Kidney (tissue), 14 donors: ENCODE data around the gene TARBP1. TPM values are rescaled to one million over a fixed set of nuclear protein-coding genes. Genes with fewer than 3 reads are reported as not detected.

ENCODE experiments used
- DNase-seq, 5 donors: peaks; one replicate each; pipeline ENCODE4 v3.0.0-alpha.2; 2013 to 2020
- FAIRE-seq: peaks from 2 replicates; lab custom pipeline; 2012; peaks lifted over from hg19 to GRCh38; lab: Jason Lieb, UNC
- H3K27ac ChIP-seq, 2 donors: one replicate each; pipeline ENCODE4 v1.7.0; 2013; ENCODE audit warnings: low read depth in 2 of 2, low read length in 2 of 2, inconsistent platforms in 1 of 2
- H3K27me3 ChIP-seq: one replicate; pipeline ENCODE4 v1.7.1; 2013; ENCODE audit warnings: low read length, inconsistent platforms; ENCODE audit not compliant: control insufficient read depth, insufficient read depth
- H3K36me3 ChIP-seq, 3 donors: one replicate each; pipeline versions ENCODE4 v1.7.0 to v1.7.1; 2013; ENCODE audit warnings: low read length in 3 of 3, control low read depth in 1 of 3, inconsistent platforms in 1 of 3; ENCODE audit not compliant: insufficient read depth in 3 of 3, control insufficient read depth in 2 of 3
- H3K4me1 ChIP-seq, 3 donors: one replicate each; pipeline versions ENCODE4 v1.7.0 to v1.7.1; 2013; ENCODE audit warnings: low read length in 3 of 3, inconsistent platforms in 1 of 3, low read depth in 1 of 3; ENCODE audit not compliant: control insufficient read depth in 2 of 3, insufficient read depth in 2 of 3
- H3K4me3 ChIP-seq, 3 donors: one replicate each; pipeline versions ENCODE4 v1.7.0 to v1.8.1; 2013; ENCODE audit warnings: low read length in 3 of 3, control low read depth in 1 of 3, inconsistent platforms in 1 of 3
- H3K9ac ChIP-seq, 3 donors: one replicate each; pipeline versions ENCODE4 v1.7.0 to v1.7.1; 2013; ENCODE audit warnings: low read length in 3 of 3, control low read depth in 1 of 3, inconsistent platforms in 1 of 3
- H3K9me3 ChIP-seq, 3 donors: one replicate each; pipeline versions ENCODE4 v1.7.0 to v1.7.1; 2013; ENCODE audit warnings: low read length in 3 of 3, control low read depth in 1 of 3, inconsistent platforms in 1 of 3; ENCODE audit not compliant: control insufficient read depth in 2 of 3, insufficient read depth in 1 of 3
- intact Hi-C: fragments of 100-400 bp; cut with DNase I; formaldehyde crosslinking; loops from one replicate; pipeline ENCODE4 v1.11.1; 2022
- polyA plus RNA-seq: library from polyadenylated mRNA; stranded (reverse); fragments of 350-450 nt; fragmentation: Illumina TruSeq; extraction: RNeasy Lipid Tissue Mini Kit (QIAGEN cat#74804); gene quantifications from one replicate; pipeline ENCODE4 v1.2.3, GENCODE V29; 2014; ENCODE audit warnings: low read depth, low replicate concordance; ENCODE audit not compliant: insufficient read depth
- total RNA-seq: library from RNA; stranded (reverse); fragmentation: NEBNext Ultra II Directional; extraction: Animal tissue kit (Norgen Biotek cat#: 25700); gene quantifications from one replicate; pipeline ENCODE4 v1.2.1, GENCODE V29; 2021
- TF ChIP-seq, protein P1 (sequence below): IDR thresholded peaks from 3 replicates; pipeline ENCODE4 v1.5.1; 2012; ENCODE audit warnings: mild to moderate bottlenecking, moderate library complexity, borderline replicate concordance; ENCODE audit not compliant: insufficient read depth; ENCODE audit errors: extremely low read depth
- donor health status: control.
- donor health status: control.
- donor health status: control.
- donor health status: control.
- donor health status: control.
- donor health status: DM: yes; HTN: yes; CAD: no.
- donor health status: Normal renal cell carcinoma (clear cell type).

TARBP1 gene
- total and polyA plus RNA-seq, 2 donors from 2014 or later: 14.3 to 26.2 TPM

DNA sequence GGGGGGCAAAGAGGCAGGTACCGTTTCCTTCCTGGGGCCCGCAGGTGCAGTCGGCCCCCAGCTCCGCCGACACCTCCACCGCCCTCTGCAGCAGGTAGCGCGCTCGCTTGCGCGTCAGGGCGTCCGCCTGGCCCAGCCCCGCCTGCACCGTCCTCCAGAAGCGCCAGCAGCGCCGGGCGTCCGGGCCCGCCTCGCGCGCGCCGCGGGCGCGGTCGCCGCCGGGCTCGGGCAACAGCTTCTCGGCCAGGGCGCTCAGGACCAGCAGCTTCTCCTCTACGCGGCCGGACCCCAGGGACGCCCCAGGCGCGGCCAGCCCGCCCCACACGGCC, 863 bp downstream of the TARBP1 start:
- Histone ChIP-seq H3K36me3 (no peaks in the 10 kb centered on the region), H3K9me3 (no peaks in the 10 kb centered on the region), H3K4me1 (peaks cover 0 to 9% (median 3%) of the 10 kb centered on the region in 3 donors), H3K27ac (peak overlapping the region; percentile 49 to 81), H3K27me3 (no peaks in the 10 kb centered on the region), H3K4me3 (peak overlapping the region; percentile 72 to 86 (median 84)), H3K9ac (peak overlapping the region; percentile 15 to 88 (median 76))
- FAIRE-seq: no peak
- TF ChIP-seq, protein P1, sequence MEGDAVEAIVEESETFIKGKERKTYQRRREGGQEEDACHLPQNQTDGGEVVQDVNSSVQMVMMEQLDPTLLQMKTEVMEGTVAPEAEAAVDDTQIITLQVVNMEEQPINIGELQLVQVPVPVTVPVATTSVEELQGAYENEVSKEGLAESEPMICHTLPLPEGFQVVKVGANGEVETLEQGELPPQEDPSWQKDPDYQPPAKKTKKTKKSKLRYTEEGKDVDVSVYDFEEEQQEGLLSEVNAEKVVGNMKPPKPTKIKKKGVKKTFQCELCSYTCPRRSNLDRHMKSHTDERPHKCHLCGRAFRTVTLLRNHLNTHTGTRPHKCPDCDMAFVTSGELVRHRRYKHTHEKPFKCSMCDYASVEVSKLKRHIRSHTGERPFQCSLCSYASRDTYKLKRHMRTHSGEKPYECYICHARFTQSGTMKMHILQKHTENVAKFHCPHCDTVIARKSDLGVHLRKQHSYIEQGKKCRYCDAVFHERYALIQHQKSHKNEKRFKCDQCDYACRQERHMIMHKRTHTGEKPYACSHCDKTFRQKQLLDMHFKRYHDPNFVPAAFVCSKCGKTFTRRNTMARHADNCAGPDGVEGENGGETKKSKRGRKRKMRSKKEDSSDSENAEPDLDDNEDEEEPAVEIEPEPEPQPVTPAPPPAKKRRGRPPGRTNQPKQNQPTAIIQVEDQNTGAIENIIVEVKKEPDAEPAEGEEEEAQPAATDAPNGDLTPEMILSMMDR: no peak
- DNase-seq: peak; percentile 57 to 90 (median 68)
- intact Hi-C loops: no loop called here

DNA sequence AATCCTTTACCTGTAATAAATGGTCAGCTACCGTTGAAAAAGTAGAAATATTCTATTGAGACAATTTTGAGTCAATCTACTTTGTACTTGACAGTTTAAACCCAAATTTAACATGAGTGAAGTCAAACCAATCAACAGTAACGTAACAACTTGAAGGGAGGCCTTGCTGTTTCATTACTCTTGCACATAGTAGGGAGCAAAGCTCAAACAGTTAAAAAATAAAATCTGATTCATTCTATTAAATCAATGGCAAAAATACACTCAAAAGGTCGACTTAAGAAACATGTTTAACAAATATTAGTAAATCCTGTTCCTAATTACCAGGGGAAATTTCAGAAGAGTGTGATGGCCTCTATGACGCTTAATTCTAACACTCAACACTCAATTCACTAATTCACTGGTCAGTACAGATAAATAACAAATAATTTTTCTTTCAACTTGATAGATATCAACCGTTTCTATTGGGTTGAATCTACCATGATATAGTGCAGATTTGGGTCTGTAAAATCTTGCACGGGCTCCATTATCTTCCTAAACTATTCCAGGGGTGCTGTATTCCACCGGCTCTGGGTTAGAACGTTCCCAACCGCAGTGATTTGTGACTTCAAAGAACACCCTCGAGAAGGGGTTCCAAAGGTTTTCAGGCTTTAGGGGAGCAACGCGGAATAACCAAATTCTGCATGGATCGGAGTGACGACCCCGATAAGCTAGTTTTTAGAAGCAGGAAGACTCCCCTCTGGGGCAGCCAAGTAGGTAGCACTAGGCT, 1.4 kb downstream of the TARBP1 start:
- no peak for DNase-seq
- Histone ChIP-seq H3K4me3 (peak overlapping the region; percentile 72 to 86 (median 84)), H3K36me3 (no peaks in the 10 kb centered on the region), H3K4me1 (peaks cover 0 to 9% (median 3%) of the 10 kb centered on the region in 3 donors), H3K9me3 (no peaks in the 10 kb centered on the region), H3K27ac (peak overlapping the region in 1 of 2 donors; percentile 20), H3K9ac (peak overlapping the region; percentile 15 to 88 (median 76)), H3K27me3 (no peaks in the 10 kb centered on the region)
- FAIRE-seq: no peak
- intact Hi-C loops: no loop called here
- TF ChIP-seq, protein P1: no peak

DNA sequence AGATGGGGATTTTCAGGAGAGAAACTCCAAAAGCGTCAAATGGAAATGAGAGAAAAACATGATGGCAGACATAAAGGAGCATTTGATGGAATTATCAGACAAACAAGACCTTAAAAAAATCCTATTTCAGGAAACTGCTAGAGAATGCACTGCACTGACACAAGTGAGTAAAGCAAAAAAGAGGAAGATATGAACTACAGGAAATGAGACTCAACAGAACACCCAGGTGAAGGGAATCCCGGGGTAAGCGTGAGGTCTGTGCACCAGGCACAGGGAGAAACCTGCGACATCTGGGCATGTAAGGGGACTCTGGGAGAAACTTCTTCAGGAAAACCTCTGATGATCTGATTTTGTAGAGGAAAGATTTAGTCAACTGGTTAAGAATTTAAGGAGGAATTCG, 2.8 kb downstream of the TARBP1 start:
- FAIRE-seq (no peak), DNase-seq (no peak)
- Histone ChIP-seq H3K27ac (no peak overlapping the region), H3K9ac (no peak overlapping the region), H3K4me3 (no peak overlapping the region), H3K36me3 (no peaks in the 10 kb centered on the region), H3K9me3 (no peaks in the 10 kb centered on the region), H3K27me3 (no peaks in the 10 kb centered on the region), H3K4me1 (peaks cover 0 to 9% (median 3%) of the 10 kb centered on the region in 3 donors)
- intact Hi-C loops: no loop called here
- TF ChIP-seq, protein P1: no peak
